IPS-18c (cell line): Measurements from ENCODE around the gene BCAS3.

Experiments
- H3K4me3 ChIP-seq: 2 replicates; pipeline ENCODE4 v1.7.0; 2013; ENCODE audit warnings: low read depth, mild to moderate bottlenecking, low read length, moderate library complexity; ENCODE audit not compliant: insufficient read depth
- H3K9me3 ChIP-seq: one replicate; pipeline ENCODE4 v1.6.1; 2013; ENCODE audit warnings: mild to moderate bottlenecking, low read length, moderate library complexity; ENCODE audit not compliant: control insufficient read depth, insufficient read depth

Gene BCAS3

DNA sequence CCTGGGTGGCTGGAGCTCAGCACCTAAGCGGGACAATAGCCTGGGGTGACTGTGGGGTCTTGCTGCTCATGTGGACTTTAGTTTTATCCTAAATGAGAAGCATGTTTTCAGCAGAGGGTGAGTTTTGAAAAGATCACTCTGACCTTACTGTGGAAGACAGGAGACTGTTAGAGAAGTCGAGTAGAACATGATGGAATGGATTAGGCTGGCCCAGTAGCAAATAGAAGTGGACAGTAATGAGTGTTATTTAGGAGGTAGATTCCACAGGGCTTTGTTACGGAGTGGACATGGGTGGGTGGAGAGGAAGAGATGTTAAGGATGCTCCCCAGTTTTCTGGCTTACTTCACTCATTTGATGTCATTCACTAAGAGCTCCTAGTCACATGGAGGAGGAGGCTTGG, 648.7 kb downstream of the BCAS3 start:
- H3K9me3 ChIP-seq: no peaks in the 10 kb centered on the region

DNA sequence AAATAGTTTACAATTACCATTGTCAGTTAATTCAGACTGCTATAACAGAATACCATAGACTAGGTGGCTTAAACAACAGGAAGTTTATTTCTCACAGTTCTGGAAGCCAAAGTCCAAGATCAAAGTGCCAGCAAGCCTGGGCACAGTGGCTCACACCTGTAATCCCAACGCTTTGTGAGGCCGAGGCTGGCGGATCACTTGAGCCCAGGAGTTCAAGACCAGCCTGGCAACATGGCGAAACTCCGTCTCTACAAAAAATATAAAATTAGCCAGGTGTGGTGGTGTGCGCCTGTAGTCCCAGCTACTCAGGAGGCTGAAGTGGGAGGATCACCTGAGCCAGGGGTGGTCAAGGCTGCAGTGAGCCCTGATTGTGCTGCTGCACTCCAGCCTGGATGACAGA, 650.7 kb downstream of the BCAS3 start:
- Histone ChIP-seq H3K9me3 (no peaks in the 10 kb centered on the region), H3K4me3 (no peak overlapping the region)

More for the DNA sequence above, 648.7 kb downstream of the BCAS3 start:
- H3K4me3 ChIP-seq: no peak overlapping the region

- H3K4me3 ChIP-seq: no peak overlapping the region
- H3K9me3 ChIP-seq: no peaks in the 10 kb centered on the region
Measured at GRCh38 chr17:61330174-61331150, 652.8 kb downstream of the BCAS3 start.

DNA sequence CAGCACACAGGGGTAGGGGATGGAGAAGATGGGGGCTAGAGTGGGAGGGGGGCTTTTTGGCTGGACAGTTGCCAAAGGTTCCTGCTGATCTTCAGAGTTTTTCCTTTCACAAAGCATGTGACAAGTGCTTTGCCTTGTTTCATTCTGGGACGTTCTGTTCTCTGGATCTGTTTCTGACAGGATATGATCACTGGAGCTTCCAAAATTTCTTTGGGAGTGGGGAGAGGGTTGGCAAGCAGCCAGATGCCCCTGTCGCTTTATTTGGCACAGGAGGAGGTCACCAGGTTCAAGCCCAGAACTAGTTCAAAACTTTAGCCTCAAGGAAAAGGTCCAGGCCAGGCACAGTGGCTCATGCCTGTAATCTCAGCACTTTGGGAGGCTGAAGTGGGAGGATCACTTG, 653.5 kb downstream of the BCAS3 start:
- Histone ChIP-seq H3K9me3 (no peaks in the 10 kb centered on the region), H3K4me3 (no peak overlapping the region)

DNA sequence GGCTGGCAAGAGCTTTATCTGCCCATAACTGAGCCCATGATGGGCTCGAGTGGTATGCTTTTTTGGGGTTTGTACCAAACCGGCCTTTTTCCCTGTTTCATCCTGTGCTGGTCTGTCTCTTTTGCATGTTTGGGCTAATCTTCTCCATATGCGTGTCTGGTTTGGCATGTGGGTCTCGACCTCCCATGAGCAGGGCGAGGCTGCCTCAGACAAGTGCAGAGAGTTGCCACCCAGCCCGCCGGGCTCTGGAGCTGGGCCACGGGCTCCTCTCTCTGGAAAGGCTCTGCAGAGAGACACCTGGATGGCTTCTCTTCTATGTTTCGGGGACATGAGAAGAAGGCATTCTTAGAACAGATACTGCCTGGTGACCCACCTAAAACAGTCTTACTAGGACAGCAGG, 654.2 kb downstream of the BCAS3 start:
- Histone ChIP-seq H3K9me3 (no peaks in the 10 kb centered on the region), H3K4me3 (no peak overlapping the region)

DNA sequence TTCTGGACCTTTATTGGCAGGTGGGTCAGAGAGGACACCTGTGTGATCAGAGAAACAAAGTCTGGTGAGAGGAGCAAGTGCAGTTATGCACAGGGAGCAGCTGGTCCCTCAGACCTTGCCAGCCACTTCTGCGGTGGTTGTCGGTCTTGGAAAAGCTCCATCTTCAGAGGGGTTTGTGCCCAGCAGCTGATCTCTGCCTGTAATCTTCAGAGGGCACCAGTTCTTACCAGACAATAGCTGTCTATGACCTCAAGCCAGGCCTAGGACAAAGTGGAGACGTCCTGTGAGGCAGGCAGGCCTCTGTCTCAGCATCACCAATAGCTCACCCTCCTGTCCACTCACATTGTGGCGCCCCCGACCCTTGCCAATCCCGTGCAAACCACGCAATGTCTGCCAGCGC, 655.5 kb downstream of the BCAS3 start:
- Histone ChIP-seq H3K4me3 (no peak overlapping the region), H3K9me3 (no peaks in the 10 kb centered on the region)

- H3K9me3 ChIP-seq: no peaks in the 10 kb centered on the region
- no peak overlapping the region for H3K4me3 ChIP-seq
Measured at GRCh38 chr17:61334673-61335072, 657.0 kb downstream of the BCAS3 start.

GRCh38 chr17:61335105-61335844, 657.6 kb downstream of the BCAS3 start:
- no peak overlapping the region for H3K4me3 ChIP-seq
- H3K9me3 ChIP-seq: no peaks in the 10 kb centered on the region

GRCh38 chr17:61335845-61336655, 658.4 kb downstream of the BCAS3 start:
- Histone ChIP-seq H3K9me3 (no peaks in the 10 kb centered on the region), H3K4me3 (no peak overlapping the region)

DNA sequence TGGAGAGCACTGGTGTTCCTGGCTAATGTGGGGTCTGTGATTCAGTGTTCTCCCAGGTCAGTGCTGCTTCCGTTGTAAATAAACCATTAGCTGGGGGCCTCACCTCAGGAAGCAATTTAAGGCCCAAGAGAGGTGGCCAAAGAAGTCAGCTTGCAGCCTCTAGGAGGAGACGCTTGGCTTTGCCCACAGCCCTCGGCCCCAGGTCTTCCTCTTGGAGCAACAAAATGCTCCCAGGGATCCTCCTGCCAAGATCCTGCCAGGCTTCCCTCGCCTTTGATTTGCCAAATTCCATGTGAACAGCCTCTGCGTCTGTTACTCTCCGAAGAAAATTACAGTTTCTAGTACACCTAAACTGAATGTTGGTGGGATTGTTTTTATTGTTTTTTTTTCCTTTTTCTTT, 659.6 kb downstream of the BCAS3 start:
- no peak overlapping the region for H3K4me3 ChIP-seq
- no peaks in the 10 kb centered on the region for H3K9me3 ChIP-seq

- Histone ChIP-seq H3K4me3 (no peak overlapping the region), H3K9me3 (no peaks in the 10 kb centered on the region)
Measured at GRCh38 chr17:61338000-61338798, 660.5 kb downstream of the BCAS3 start.

- Histone ChIP-seq H3K4me3 (no peak overlapping the region), H3K9me3 (no peaks in the 10 kb centered on the region)
Measured at GRCh38 chr17:61338874-61339478, 661.3 kb downstream of the BCAS3 start.

GRCh38 chr17:61340431-61341209, 663.0 kb downstream of the BCAS3 start:
- Histone ChIP-seq H3K9me3 (no peaks in the 10 kb centered on the region), H3K4me3 (no peak overlapping the region)

- Histone ChIP-seq H3K9me3 (no peaks in the 10 kb centered on the region), H3K4me3 (no peak overlapping the region)
Measured at GRCh38 chr17:61343576-61343975, 665.9 kb downstream of the BCAS3 start.

DNA sequence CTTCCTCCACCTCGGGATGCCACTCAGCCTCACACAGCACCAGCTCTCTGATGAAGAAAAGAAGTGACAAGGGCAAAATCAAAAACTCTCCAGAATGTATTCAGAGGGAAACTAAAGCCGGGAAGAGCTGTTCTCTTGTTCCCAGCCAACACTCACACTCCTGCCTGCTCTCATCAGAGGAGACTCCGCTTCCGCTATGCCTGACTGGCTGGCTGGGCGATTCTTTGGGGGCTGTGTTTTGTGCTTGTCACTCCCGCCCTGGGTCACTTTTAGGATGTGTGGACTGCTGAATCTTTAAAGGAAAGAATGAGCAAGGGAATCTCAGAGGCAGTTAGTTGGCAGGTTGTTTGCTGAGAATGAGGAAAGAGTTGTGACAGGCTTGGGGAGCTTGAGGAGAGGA, 667.4 kb downstream of the BCAS3 start:
- H3K4me3 ChIP-seq: no peak overlapping the region
- no peaks in the 10 kb centered on the region for H3K9me3 ChIP-seq
